GM18505 (cell line): ENCODE measurements around the gene INSC.

ENCODE experiments used
- ATAC-seq: cut with Tn5 transposase; IDR thresholded peaks from one replicate; pipeline ENCODE4 v1.9.1; 2021; ENCODE audit not compliant: unreplicated experiment
- POLR2A ChIP-seq: IDR thresholded peaks from 4 replicates; pipeline ENCODE4 v1.6.1; 2011; ENCODE audit warnings: borderline replicate concordance; ENCODE audit not compliant: insufficient read depth, insufficient read length; ENCODE audit errors: extremely low read depth

INSC gene

GRCh38 chr11:15217416-15217815 is 102.7 kb downstream of the INSC start:
- no peak for TF ChIP-seq POLR2A
- no peak for ATAC-seq

- TF ChIP-seq POLR2A: no peak
- no peak for ATAC-seq
Measured at GRCh38 chr11:15222777-15223176, 108.1 kb downstream of the INSC start.

- TF ChIP-seq POLR2A: no peak
Measured at GRCh38 chr11:15223318-15223717, 108.6 kb downstream of the INSC start.

GRCh38 chr11:15224466-15224865 is 109.7 kb downstream of the INSC start:
- TF ChIP-seq POLR2A: no peak
- no peak for ATAC-seq

More at GRCh38 chr11:15223318-15223717, 108.6 kb downstream of the INSC start:
- ATAC-seq: no peak

GRCh38 chr11:15227011-15227410 is 112.3 kb downstream of the INSC start:
- ATAC-seq: no peak
- TF ChIP-seq POLR2A: no peak

GRCh38 chr11:15228331-15228849 is 113.7 kb downstream of the INSC start:
- TF ChIP-seq POLR2A: no peak
- no peak for ATAC-seq

- ATAC-seq: no peak
Measured at GRCh38 chr11:15229069-15229468, 114.3 kb downstream of the INSC start.

GRCh38 chr11:15232496-15232895 is 117.8 kb downstream of the INSC start:
- no peak for TF ChIP-seq POLR2A
- ATAC-seq: no peak

More at GRCh38 chr11:15229069-15229468, 114.3 kb downstream of the INSC start:
- TF ChIP-seq POLR2A: no peak

GRCh38 chr11:15233371-15234165 is 118.8 kb downstream of the INSC start:
- TF ChIP-seq POLR2A: no peak

GRCh38 chr11:15234796-15235195 is 120.1 kb downstream of the INSC start:
- TF ChIP-seq POLR2A: no peak
- no peak for ATAC-seq

More at GRCh38 chr11:15233371-15234165, 118.8 kb downstream of the INSC start:
- ATAC-seq: no peak

- no peak for ATAC-seq
- TF ChIP-seq POLR2A: no peak
Measured at GRCh38 chr11:15236559-15236958, 121.8 kb downstream of the INSC start.

GRCh38 chr11:15238856-15239255 is 124.1 kb downstream of the INSC start:
- no peak for ATAC-seq
- no peak for TF ChIP-seq POLR2A

GRCh38 chr11:15248749-15249148 is 134.0 kb downstream of the INSC start:
- no peak for ATAC-seq
- no peak for TF ChIP-seq POLR2A
